OCI-LY7 (cell line): ENCODE data around the gene HYCC2. TPM values are rescaled to one million over a fixed set of nuclear protein-coding genes. Genes with fewer than 3 reads are reported as not detected.
A peak's percentile ranks its signal among the peaks of the same experiment; 100 is the strongest.

ENCODE experiments used
- BruUV-seq: library from RNA; stranded (reverse); fragments of 400-500 nt; replicated peaks from 2 replicates; lab custom pipeline; 2021; lab: Mats Ljungman, UMichigan
- CTCF ChIA-PET: fragments of 300-600 bp; sonication (Branson Sonifier 250); formaldehyde crosslinking; loops from one replicate; lab custom pipeline; 2022; ENCODE audit warnings: antibody characterized with exemption; ENCODE audit not compliant: unreplicated experiment; lab: Charles Lee
- POLR2A ChIA-PET: fragments of 300-600 bp; sonication (Branson Sonifier 250); formaldehyde crosslinking; loops from one replicate; lab custom pipeline; 2022; ENCODE audit warnings: antibody characterized with exemption; lab: Charles Lee
- DNase-seq: peaks from one replicate; pipeline ENCODE4 v3.0.0-alpha.2; 2015; ENCODE audit warnings: low spot score
- H2AFZ ChIP-seq: fragments of 200-600 bp; sonication (generic), shearing (Covaris generic); 2 replicates; pipeline ENCODE4 v1.6.1; 2014; ENCODE audit warnings: mild to moderate bottlenecking, antibody characterized with exemption, low read length, moderate library complexity
- H3K27ac ChIP-seq: fragments of 200-600 bp; sonication (generic); 2 replicates; pipeline ENCODE4 v1.5.1; 2014; ENCODE audit warnings: mixed run types, low read depth, mild to moderate bottlenecking, moderate library complexity, low read length, inconsistent platforms; ENCODE audit not compliant: poor library complexity, severe bottlenecking
- H3K36me3 ChIP-seq: fragments of 200-600 bp; sonication (generic); 2 replicates; pipeline ENCODE4 v1.6.1; 2014; ENCODE audit warnings: mild to moderate bottlenecking, antibody characterized with exemption, low read length, moderate library complexity, mixed read lengths; ENCODE audit not compliant: insufficient read depth
- H3K4me1 ChIP-seq: fragments of 200-600 bp; sonication (generic); 2 replicates; pipeline ENCODE4 v1.5.1; 2014; ENCODE audit warnings: mild to moderate bottlenecking, low read length; ENCODE audit not compliant: insufficient read depth, poor library complexity, severe bottlenecking
- H3K4me2 ChIP-seq: fragments of 200-600 bp; sonication (generic); 2 replicates; pipeline ENCODE4 v1.6.1; 2014; ENCODE audit warnings: mild to moderate bottlenecking, low read length
- H3K4me3 ChIP-seq: fragments of 200-600 bp; sonication (generic); 2 replicates; pipeline ENCODE4 v1.5.1; 2014; ENCODE audit warnings: mild to moderate bottlenecking, low read depth, low read length; ENCODE audit not compliant: poor library complexity, severe bottlenecking
- H3K79me2 ChIP-seq: fragments of 200-600 bp; sonication (generic); 2 replicates; pipeline ENCODE4 v1.6.1; 2016; ENCODE audit warnings: low read depth, mild to moderate bottlenecking, low read length, moderate library complexity, mixed read lengths; ENCODE audit not compliant: insufficient read depth
- H3K9me2 ChIP-seq: fragments of 200-600 bp; sonication (generic); 2 replicates; pipeline ENCODE4 v1.6.1; 2016; ENCODE audit warnings: mild to moderate bottlenecking, low read length, mixed read lengths; ENCODE audit not compliant: insufficient read depth
- H3K9me3 ChIP-seq: fragments of 200-600 bp; sonication (generic); 2 replicates; pipeline ENCODE4 v1.6.1; 2014; ENCODE audit warnings: mild to moderate bottlenecking, mixed run types, low read length, mixed read lengths
- H4K20me1 ChIP-seq: fragments of 200-600 bp; sonication (generic); 2 replicates; pipeline ENCODE4 v1.6.1; 2014; ENCODE audit warnings: mild to moderate bottlenecking, antibody characterized with exemption, low read length, moderate library complexity, mixed read lengths; ENCODE audit not compliant: insufficient read depth
- CTCF ChIP-seq: fragments of 200-600 bp; sonication (generic); conservative IDR thresholded peaks from 2 replicates; pipeline ENCODE4 v1.5.1; 2014; ENCODE audit warnings: mild to moderate bottlenecking, antibody characterized with exemption, low read length, moderate library complexity, mixed read lengths
- EZH2phosphoT487 ChIP-seq: fragments of 200-600 bp; sonication (generic); IDR thresholded peaks from 2 replicates; pipeline ENCODE4 v1.6.1; 2018; ENCODE audit warnings: low read depth, borderline replicate concordance, mild to moderate bottlenecking, mixed run types, antibody characterized with exemption, low read length, moderate library complexity, mixed read lengths
- intact Hi-C: fragments of 100-400 bp; cut with micrococcal nuclease; formaldehyde crosslinking; loops from one replicate; pipeline ENCODE4 v1.10.0; 2022; ENCODE audit not compliant: unreplicated experiment
- small RNA-seq: library from RNA; depleted of rRNA; stranded (forward); fragments of <200 nt; gene quantifications from one replicate; pipeline ENCODE3, GENCODE V24; 2014
- total RNA-seq, 2 experiments: library from RNA; depleted of rRNA in 1 of 2; stranded (reverse); fragments of >200 nt in 1 of 2; shearing (Covaris generic) in 1 of 2; gene quantifications; 2 replicates each; pipeline ENCODE4 v1.2.3, GENCODE V29; 2014 to 2022

Gene HYCC2
- total RNA-seq, 2 experiments from 2014 or later = 8.6 to 22.0 TPM

- Histone ChIP-seq H3K79me2 (0 out of 2 replicates have a peak, but pooled peaks cover 3% of the 10 kb centered on the region), H3K4me3 (no peak overlapping the region)
- BruUV-seq = no TSS peak
Measured at GRCh38 chr2:201024518-201024917, 47.0 kb downstream of the HYCC2 start.

GRCh38 chr2:201021914-201022313 lies 49.6 kb downstream of the HYCC2 start:
- BruUV-seq = TSS peak; percentile 29
- H3K4me3 ChIP-seq = no peak overlapping the region
- H3K79me2 ChIP-seq = 0 out of 2 replicates have a peak, but pooled peaks cover 3% of the 10 kb centered on the region
- no peaks in the 10 kb centered on the region for H4K20me1 ChIP-seq
- TF ChIP-seq EZH2phosphoT487 = no peak
- no peak for TF ChIP-seq CTCF
- ChIA-PET POLR2A (interaction anchor here (0.5 to 1.4 kb wide), 4 partner anchors 12 to 49 kb away, joined by 3 to 4 read pairs (median 4); no protein-coding TSS in a partner anchor), CTCF (interaction anchor here (0.5 kb wide), 1 partner anchor 238 kb away, joined by 3 read pairs; no protein-coding TSS in a partner anchor)
- H3K36me3 ChIP-seq = peaks cover 37% of the 10 kb centered on the region
- H3K4me1 ChIP-seq = no peaks in the 10 kb centered on the region
- no peak overlapping the region for H3K27ac ChIP-seq
- DNase-seq = no peak
- H3K9me3 ChIP-seq = no peaks in the 10 kb centered on the region
- intact Hi-C loops = no loop called here
- H3K9me2 ChIP-seq = no peaks in the 10 kb centered on the region
- no peak overlapping the region for H2AFZ ChIP-seq
- H3K4me2 ChIP-seq = no peak overlapping the region

More at GRCh38 chr2:201024518-201024917, 47.0 kb downstream of the HYCC2 start:
- intact Hi-C loops = no loop called here
- Histone ChIP-seq H4K20me1 (no peaks in the 10 kb centered on the region), H3K4me1 (no peaks in the 10 kb centered on the region), H3K27ac (no peak overlapping the region), H3K4me2 (no peak overlapping the region), H2AFZ (no peak overlapping the region), H3K36me3 (peaks cover 36% of the 10 kb centered on the region), H3K9me3 (no peaks in the 10 kb centered on the region), H3K9me2 (no peaks in the 10 kb centered on the region)
- no peak for DNase-seq
- no peak for TF ChIP-seq EZH2phosphoT487
- TF ChIP-seq CTCF = no peak
- POLR2A ChIA-PET = interaction anchor here (0.6 kb wide), 2 partner anchors 15 to 249 kb away, joined by 3 read pairs; no protein-coding TSS in a partner anchor
- CTCF ChIA-PET = no interaction called here

Small RNA genes within 50 kb of the gene (small RNA-seq; reads per million reads assigned to genes)
- gene RNU6-1206P = not detected

Other genes with a start within 250 kb of the HYCC2 start
- 74.9 and 80.1 TPM in 2 replicates for gene CLK1, start 207.0 kb downstream of the HYCC2 start, total RNA-seq (2014; rRNA removed; shearing (Covaris generic))
- 104 and 110 TPM in 2 replicates for gene CLK1, start 207.0 kb downstream of the HYCC2 start, total RNA-seq (2022)
- gene PPIL3, start 182.6 kb downstream of the HYCC2 start, total RNA-seq (2014; rRNA removed; shearing (Covaris generic)) = 49.4 and 54.4 TPM in 2 replicates
- gene PPIL3, start 182.6 kb downstream of the HYCC2 start, total RNA-seq (2022) = 75.0 and 76.4 TPM in 2 replicates
- gene NIF3L1, start 182.3 kb downstream of the HYCC2 start, total RNA-seq (2014; rRNA removed; shearing (Covaris generic)) = 37.5 and 68.4 TPM in 2 replicates
- 57.4 and 60.4 TPM in 2 replicates for gene NIF3L1, start 182.3 kb downstream of the HYCC2 start, total RNA-seq (2022)
- gene ORC2, start 108.0 kb downstream of the HYCC2 start, total RNA-seq (2014; rRNA removed; shearing (Covaris generic)) = 14.9 and 28.6 TPM in 2 replicates
- 42.3 and 46.1 TPM in 2 replicates for gene ORC2, start 108.0 kb downstream of the HYCC2 start, total RNA-seq (2022)
- 90.5 and 134 TPM in 2 replicates for gene NDUFB3, start 330 bp upstream of the HYCC2 start, total RNA-seq (2014; rRNA removed; shearing (Covaris generic))
- gene NDUFB3, start 330 bp upstream of the HYCC2 start, total RNA-seq (2022) = 107 and 115 TPM in 2 replicates
- 42.8 and 55.8 TPM in 2 replicates for gene CFLAR, start 44.5 kb upstream of the HYCC2 start, total RNA-seq (2014; rRNA removed; shearing (Covaris generic))
- gene CFLAR, start 44.5 kb upstream of the HYCC2 start, total RNA-seq (2022) = 82.5 and 91.9 TPM in 2 replicates
- 0.46 and 1.2 TPM in 2 replicates for gene CASP10, start 111.5 kb upstream of the HYCC2 start, total RNA-seq (2014; rRNA removed; shearing (Covaris generic))
- 0.42 and 0.51 TPM in 2 replicates for gene CASP10, start 111.5 kb upstream of the HYCC2 start, total RNA-seq (2022)
- 30.5 and 32.4 TPM in 2 replicates for gene CASP8, start 188.9 kb upstream of the HYCC2 start, total RNA-seq (2014; rRNA removed; shearing (Covaris generic))
- 34.7 and 35.9 TPM in 2 replicates for gene CASP8, start 188.9 kb upstream of the HYCC2 start, total RNA-seq (2022)